ENCODE data around the gene NUDT12.

The NUDT12 gene

GRCh38 chr5:103503066-103503465, 59.5 kb downstream of the NUDT12 start:
- TF ChIP-seq CTCF (IDR thresholded peaks at IDR 0.05), result no peak

GRCh38 chr5:103502662-103503061, 59.9 kb downstream of the NUDT12 start:
- no peak for TF ChIP-seq CTCF (IDR thresholded peaks at IDR 0.05)
